CD14-positive monocyte (primary cell): ENCODE data around the gene PLCB3. TPM values are rescaled to one million over a fixed set of nuclear protein-coding genes. Genes with fewer than 3 reads are reported as not detected.

Experiments
- DNase-seq, 3 donors: peaks; one replicate each; pipeline ENCODE4 v3.0.0-alpha.2; 2011 to 2022
- H2AFZ ChIP-seq: 2 replicates; pipeline ENCODE4 v1.6.0; 2012; ENCODE audit warnings: mild to moderate bottlenecking, low read depth, low read length, inconsistent platforms; ENCODE audit not compliant: insufficient read depth, poor library complexity, severe bottlenecking
- H3K27ac ChIP-seq, 2 donors: 1 replicate in 1 of 2; 2 replicates in 1 of 2; pipeline ENCODE4 v1.5.1; 2012 to 2013; ENCODE audit warnings: low read length in 2 of 2, control low read depth in 1 of 2, inconsistent platforms in 1 of 2, low read depth in 1 of 2, mild to moderate bottlenecking in 1 of 2
- H3K27me3 ChIP-seq, 2 donors: one replicate each; pipeline versions ENCODE4 v1.6.0 to v1.6.1; 2011 to 2013; ENCODE audit warnings: low read length in 2 of 2; ENCODE audit not compliant: control insufficient read depth in 2 of 2, insufficient read depth in 2 of 2
- H3K36me3 ChIP-seq, 2 donors: replicated peaks in 1 of 2; 1 replicate in 1 of 2; 2 replicates in 1 of 2; pipeline versions ENCODE4 v1.5.1 to v1.6.1; 2012 to 2013; ENCODE audit warnings: low read length in 2 of 2, control low read depth in 1 of 2, inconsistent platforms in 1 of 2, mild to moderate bottlenecking in 1 of 2; ENCODE audit not compliant: insufficient read depth in 2 of 2, control insufficient read depth in 1 of 2
- H3K4me1 ChIP-seq, 2 donors: 1 replicate in 1 of 2; 2 replicates in 1 of 2; pipeline versions ENCODE4 v1.5.1 to v1.6.1; 2012 to 2013; ENCODE audit warnings: low read length in 2 of 2, control low read depth in 1 of 2, inconsistent platforms in 1 of 2, mild to moderate bottlenecking in 1 of 2, moderate library complexity in 1 of 2; ENCODE audit not compliant: insufficient read depth in 2 of 2, control insufficient read depth in 1 of 2
- H3K4me2 ChIP-seq: replicated peaks from 2 replicates; pipeline ENCODE3; 2012; ENCODE audit warnings: low read length, moderate library complexity, mild to moderate bottlenecking; ENCODE audit not compliant: poor library complexity, severe bottlenecking; ENCODE audit errors: extremely low read depth
- H3K4me3 ChIP-seq, 3 experiments: fragments of 200-600 bp in 1 of 3; sonication (generic) in 1 of 3; replicated peaks in 1 of 3; 1 replicate in 2 of 3; 2 replicates in 1 of 3; pipeline ENCODE4 v1.5.1; 2011 to 2013; ENCODE audit warnings: low read length in 3 of 3, mild to moderate bottlenecking in 3 of 3, control low read depth in 2 of 3, low read depth in 2 of 3, inconsistent platforms in 1 of 3, moderate library complexity in 1 of 3
- H3K79me2 ChIP-seq: 2 replicates; pipeline ENCODE4 v1.6.0; 2012; ENCODE audit warnings: mild to moderate bottlenecking, control low read depth, inconsistent platforms, low read length, moderate library complexity; ENCODE audit not compliant: insufficient read depth
- H3K9ac ChIP-seq: 2 replicates; pipeline ENCODE4 v1.6.0; 2017; ENCODE audit warnings: low read length, mild to moderate bottlenecking; ENCODE audit not compliant: insufficient read depth, poor library complexity, severe bottlenecking
- H3K9me3 ChIP-seq, 2 donors: replicated peaks in 1 of 2; 1 replicate in 1 of 2; 2 replicates in 1 of 2; pipeline versions ENCODE4 v1.5.1 to v1.6.1; 2012 to 2013; ENCODE audit warnings: low read length in 2 of 2, control low read depth in 1 of 2; ENCODE audit not compliant: control insufficient read depth in 1 of 2, insufficient read depth in 1 of 2
- H4K20me1 ChIP-seq: 2 replicates; pipeline ENCODE4 v1.6.0; 2012; ENCODE audit warnings: mild to moderate bottlenecking, low read length, control low read depth, moderate library complexity; ENCODE audit not compliant: insufficient read depth
- H3K27ac Mint-ChIP-seq, 7 donors: one replicate each; pipeline ENCODE4 v1.8.0; 2020; ENCODE audit warnings: mild to moderate bottlenecking in 7 of 7, mixed read lengths in 7 of 7, moderate library complexity in 6 of 7, inconsistent platforms in 2 of 7
- H3K27me3 Mint-ChIP-seq, 3 donors: one replicate each; pipeline ENCODE4 v1.8.0; 2021 to 2022; ENCODE audit warnings: low read depth in 3 of 3, mild to moderate bottlenecking in 3 of 3, mixed read lengths in 3 of 3, moderate library complexity in 3 of 3, inconsistent platforms in 1 of 3
- H3K36me3 Mint-ChIP-seq, 2 donors: one replicate each; pipeline ENCODE4 v1.8.0; 2020; ENCODE audit warnings: mixed read lengths in 2 of 2, inconsistent platforms in 1 of 2, mild to moderate bottlenecking in 1 of 2
- H3K4me1 Mint-ChIP-seq: one replicate; pipeline ENCODE4 v1.8.0; 2020; ENCODE audit warnings: mild to moderate bottlenecking, mixed read lengths
- H3K4me3 Mint-ChIP-seq, 2 donors: one replicate each; pipeline ENCODE4 v1.8.0; 2020; ENCODE audit warnings: mild to moderate bottlenecking in 2 of 2, mixed read lengths in 2 of 2, moderate library complexity in 1 of 2
- H3K9me3 Mint-ChIP-seq, 7 donors: one replicate each; pipeline ENCODE4 v1.8.0; 2020 to 2022; ENCODE audit warnings: mixed read lengths in 7 of 7, mild to moderate bottlenecking in 6 of 7, moderate library complexity in 6 of 7, inconsistent platforms in 2 of 7
- CTCF ChIP-seq: fragments of 200-600 bp; IDR thresholded peaks from one replicate; pipeline ENCODE4 v1.8.0; 2022; ENCODE audit warnings: antibody characterized with exemption, mild to moderate bottlenecking
- WGBS: methylation state at CpG from one replicate; pipeline ENCODE4 v1.1.5; 2013; ENCODE audit warnings: missing lambda C conversion rate; ENCODE audit not compliant: insufficient coverage; 5-methylcytosine and 5-hydroxymethylcytosine counted together
- intact Hi-C, 2 donors: fragments of 100-400 bp; cut with micrococcal nuclease; formaldehyde crosslinking; loops; one replicate each; pipeline versions ENCODE4 v1.15.0 to v1.15.1; 2023
- polyA plus RNA-seq, 3 donors: library from polyadenylated mRNA; depleted of rRNA in 1 of 3; unstranded in 2 of 3; stranded (reverse) in 1 of 3; fragments of 300-500 nt in 2 of 3; fragments of >200 nt in 1 of 3; fragmentation: Illumina TruSeq in 2 of 3; gene quantifications; 1 replicate in 2 of 3; 2 replicates in 1 of 3; pipeline ENCODE4 v1.2.3, GENCODE V29; 2012 to 2021

Gene PLCB3
- polyA plus RNA-seq, 3 donors, result 1.1 to 17.8 (median 1.4) TPM

GRCh38 chr11:64258946-64259532 lies 7.7 kb downstream of the PLCB3 start:
- DNase-seq, result no peak
- peaks cover 0 to 1% (median 0%) of the 10 kb centered on the region in 3 donors for H3K27me3 Mint-ChIP-seq
- no peak overlapping the region for H3K4me3 Mint-ChIP-seq
- peaks cover 87 to 96% of the 10 kb centered on the region in 2 donors for H3K36me3 ChIP-seq
- peaks cover 14% of the 10 kb centered on the region for H4K20me1 ChIP-seq
- peaks cover 64 to 90% of the 10 kb centered on the region in 2 donors for H3K36me3 Mint-ChIP-seq
- no peaks in the 10 kb centered on the region for H3K4me1 ChIP-seq
- intact Hi-C loops, result no loop called here
- no peak overlapping the region for H3K9ac ChIP-seq
- peaks cover 0 to 4% (median 0%) of the 10 kb centered on the region in 7 donors for H3K9me3 Mint-ChIP-seq
- no peaks in the 10 kb centered on the region for H3K9me3 ChIP-seq
- no peak overlapping the region for H3K27ac ChIP-seq
- no peak overlapping the region for H3K4me2 ChIP-seq
- no peaks in the 10 kb centered on the region for H3K79me2 ChIP-seq
- H3K27ac Mint-ChIP-seq, result no peak overlapping the region
- no peaks in the 10 kb centered on the region for H3K27me3 ChIP-seq
- WGBS, result 95% methylated on average over 32 of the region's 32 CpGs
- peaks cover under 1% of the 10 kb centered on the region for H3K4me1 Mint-ChIP-seq
- H3K4me3 ChIP-seq, result no peak overlapping the region
- H2AFZ ChIP-seq, result no peak overlapping the region
- TF ChIP-seq CTCF, result no peak

GRCh38 chr11:64259533-64260067 lies 8.3 kb downstream of the PLCB3 start:
- H3K9ac ChIP-seq, result no peak overlapping the region
- H3K4me3 ChIP-seq, result no peak overlapping the region
- peaks cover 92 to 96% of the 10 kb centered on the region in 2 donors for H3K36me3 ChIP-seq
- 95% methylated on average over 2 of the region's 4 CpGs for WGBS
- no peak overlapping the region for H3K27ac ChIP-seq
- no peaks in the 10 kb centered on the region for H3K9me3 ChIP-seq
- no peak overlapping the region for H3K4me2 ChIP-seq
- peaks cover 0 to 4% (median 0%) of the 10 kb centered on the region in 7 donors for H3K9me3 Mint-ChIP-seq
- peak overlapping the region in 4 of 7 donors; percentile 10 to 59 (median 17) for H3K27ac Mint-ChIP-seq
- H3K36me3 Mint-ChIP-seq, result peaks cover 68 to 93% of the 10 kb centered on the region in 2 donors
- no peak for TF ChIP-seq CTCF
- peaks cover 8% of the 10 kb centered on the region for H4K20me1 ChIP-seq
- peak overlapping the region in 1 of 2 donors; percentile 54 for H3K4me3 Mint-ChIP-seq
- peaks cover 0 to 1% (median 0%) of the 10 kb centered on the region in 3 donors for H3K27me3 Mint-ChIP-seq
- peak in 1 of 3 donors; percentile 66 for DNase-seq
- intact Hi-C loops, result no loop called here
- H3K4me1 Mint-ChIP-seq, result no peaks in the 10 kb centered on the region
- H2AFZ ChIP-seq, result no peak overlapping the region
- no peaks in the 10 kb centered on the region for H3K79me2 ChIP-seq
- H3K4me1 ChIP-seq, result no peaks in the 10 kb centered on the region
- H3K27me3 ChIP-seq, result no peaks in the 10 kb centered on the region
